ENCODE data around the gene AKT3. TPM values are rescaled to one million over a fixed set of nuclear protein-coding genes. Genes with fewer than 3 reads are reported as not detected.
A peak's percentile ranks its signal among the peaks of the same experiment; 100 is the strongest.

AKT3 gene
- total RNA-seq: 10 to 100 TPM in 2 of 4 donors, 1 to 10 TPM in 2; 3.8 to 31.7 (median 8.6) TPM

- peaks cover 24% of the 10 kb centered on the region for H3K4me1 ChIP-seq
- no CpG with 5 or more reads among the region's 32 CpGs for WGBS
Observed at GRCh38 chr1:243850202-243850451, at the start of gene AKT3. TSS of gene AKT3 (minus strand) at chr1:243850243. CDS start at chr1:243843170, 7,073 bp downstream.

GRCh38 chr1:243898278-243898677 lies 48.2 kb upstream of the AKT3 start:
- TF ChIP-seq POLR2AphosphoS5 (IDR thresholded peaks at IDR 0.05): no peak
- no peak for TF ChIP-seq EP300 (IDR thresholded peaks at IDR 0.05)
- TF ChIP-seq POLR2A (IDR thresholded peaks at IDR 0.05): no peak
- TF ChIP-seq CTCF (IDR thresholded peaks at IDR 0.05): no peak
- 75% methylated on average over 2 of the region's 2 CpGs for WGBS
- Histone ChIP-seq H3K27ac (no peak overlapping the region), H3K36me3 (no peaks in the 10 kb centered on the region), H3K4me1 (no peaks in the 10 kb centered on the region), H3K27me3 (no peaks in the 10 kb centered on the region), H3K4me3 (no peak overlapping the region), H3K9me3 (no peaks in the 10 kb centered on the region)
- no peak for DNase-seq (ENCODE audit: low spot score in 2 of 2)

More at GRCh38 chr1:243850202-243850451, at the start of gene AKT3:
- no peak for TF ChIP-seq POLR2AphosphoS5 (IDR thresholded peaks at IDR 0.05)
- no peak for TF ChIP-seq POLR2A (IDR thresholded peaks at IDR 0.05)
- TF ChIP-seq CTCF (IDR thresholded peaks at IDR 0.05): no peak
- no peak for TF ChIP-seq EP300 (IDR thresholded peaks at IDR 0.05)
- no peaks in the 10 kb centered on the region for H3K36me3 ChIP-seq
- peak within 1 kb of the TSS; percentile 92 for H3K4me3 ChIP-seq
- no peaks in the 10 kb centered on the region for H3K9me3 ChIP-seq
- DNase-seq (ENCODE audit: low spot score in 2 of 2): peak; percentile 89 to 90
- peaks cover 20% of the 10 kb centered on the region for H3K27me3 ChIP-seq
- peak within 1 kb of the TSS; percentile 98 for H3K27ac ChIP-seq

- 68% methylated on average over 2 of the region's 2 CpGs for WGBS
- TF ChIP-seq CTCF (IDR thresholded peaks at IDR 0.05): no peak
- Histone ChIP-seq H3K27me3 (no peaks in the 10 kb centered on the region), H3K4me1 (no peaks in the 10 kb centered on the region), H3K36me3 (no peaks in the 10 kb centered on the region), H3K27ac (no peak overlapping the region), H3K4me3 (no peak overlapping the region), H3K9me3 (no peaks in the 10 kb centered on the region)
- DNase-seq (ENCODE audit: low spot score in 2 of 2): no peak
Observed at GRCh38 chr1:243896313-243896712, 46.3 kb upstream of the AKT3 start.

- DNase-seq (ENCODE audit: low spot score in 2 of 2): no peak
- Histone ChIP-seq H3K4me1 (peaks cover 3% of the 10 kb centered on the region), H3K4me3 (no peak overlapping the region), H3K27ac (no peak overlapping the region), H3K9me3 (no peaks in the 10 kb centered on the region), H3K36me3 (no peaks in the 10 kb centered on the region), H3K27me3 (no peaks in the 10 kb centered on the region)
- 77% methylated on average over 3 of the region's 3 CpGs for WGBS
- no peak for TF ChIP-seq CTCF (IDR thresholded peaks at IDR 0.05)
- TF ChIP-seq POLR2AphosphoS5 (IDR thresholded peaks at IDR 0.05): no peak
- TF ChIP-seq POLR2A (IDR thresholded peaks at IDR 0.05): no peak
- TF ChIP-seq EP300 (IDR thresholded peaks at IDR 0.05): no peak
Observed at GRCh38 chr1:243892456-243892855, 42.4 kb upstream of the AKT3 start.

- Histone ChIP-seq H3K9me3 (no peaks in the 10 kb centered on the region), H3K36me3 (no peaks in the 10 kb centered on the region), H3K4me1 (peaks cover 3% of the 10 kb centered on the region), H3K27me3 (no peaks in the 10 kb centered on the region), H3K27ac (no peak overlapping the region), H3K4me3 (no peak overlapping the region)
- TF ChIP-seq POLR2A (IDR thresholded peaks at IDR 0.05): no peak
- TF ChIP-seq POLR2AphosphoS5 (IDR thresholded peaks at IDR 0.05): no peak
- no peak for TF ChIP-seq CTCF (IDR thresholded peaks at IDR 0.05)
- no peak for TF ChIP-seq EP300 (IDR thresholded peaks at IDR 0.05)
- DNase-seq (ENCODE audit: low spot score in 2 of 2): no peak
- 36% methylated on average over 2 of the region's 2 CpGs for WGBS
Observed at GRCh38 chr1:243890576-243890975, 40.5 kb upstream of the AKT3 start.

All from suprapubic skin (tissue), 4 donors.